Kidney capillary endothelial cell (primary cell): ENCODE measurements around the gene MTCL1.

Experiments
- DNase-seq: peaks from one replicate; pipeline ENCODE4 v3.0.0-alpha.2; 2018; ENCODE audit warnings: low spot score

The MTCL1 gene

GRCh38 chr18:8688216-8688800 is 17.0 kb upstream of the MTCL1 start:
- DNase-seq = no peak

DNA sequence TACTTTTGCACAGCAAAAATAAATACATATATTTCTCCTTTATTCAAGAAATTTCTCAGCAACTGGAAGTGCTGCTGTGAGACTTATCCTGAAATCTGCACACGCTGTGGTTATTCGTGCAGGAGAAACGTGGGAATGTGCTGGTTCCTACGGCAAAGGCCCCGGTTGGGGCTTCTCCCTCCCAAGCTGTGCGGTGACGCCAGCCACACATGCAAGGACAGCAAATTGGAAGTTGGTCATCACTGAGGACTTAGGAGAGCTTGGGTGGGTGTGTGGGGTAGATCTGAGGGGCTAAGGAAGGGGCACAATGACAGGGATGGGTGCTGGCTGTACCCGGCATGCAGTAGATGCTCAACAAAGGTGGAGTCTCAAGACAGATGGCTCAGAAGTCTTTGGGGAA is 16.5 kb upstream of the MTCL1 start:
- no peak for DNase-seq

DNA sequence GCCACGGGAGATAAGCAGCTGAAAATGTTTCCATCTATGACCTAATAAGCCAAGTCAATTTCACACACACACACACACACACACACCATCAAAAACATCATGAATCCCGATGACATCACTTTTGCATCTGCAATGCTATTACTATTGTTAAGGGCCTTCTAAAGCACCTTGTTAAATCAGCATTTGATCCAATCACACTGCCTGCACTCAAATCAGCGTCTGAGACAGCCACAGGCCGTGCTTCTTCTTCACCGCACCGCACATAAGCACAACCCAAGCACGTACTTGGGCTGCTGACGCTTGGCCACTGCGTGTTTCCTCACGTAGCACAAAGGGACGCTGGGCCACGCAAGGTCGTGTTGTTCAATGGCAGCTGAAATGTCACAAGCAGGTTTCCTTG is 15.8 kb upstream of the MTCL1 start:
- no peak for DNase-seq

DNA sequence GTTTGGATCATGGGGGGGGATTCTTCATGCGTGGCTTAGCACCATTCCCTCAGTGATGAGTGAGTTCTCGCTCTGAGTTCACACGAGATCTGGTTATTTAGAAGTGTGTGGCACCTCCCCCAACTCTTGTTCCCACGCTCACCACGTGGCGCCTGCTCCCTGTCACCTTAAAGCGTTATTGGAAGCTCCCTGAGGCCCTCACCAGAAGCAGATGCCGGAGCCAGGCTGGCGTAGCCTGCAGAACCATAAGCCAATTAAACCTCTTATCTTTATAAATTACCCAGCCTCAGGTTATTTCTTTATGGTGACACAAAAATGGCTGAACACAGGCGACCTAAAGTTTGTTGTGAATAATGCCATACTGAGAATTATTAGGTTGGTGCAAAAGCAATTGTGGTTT is 10.5 kb upstream of the MTCL1 start:
- DNase-seq = no peak

- DNase-seq = no peak
Measured at GRCh38 chr18:8695932-8696517, 9.3 kb upstream of the MTCL1 start.

DNA sequence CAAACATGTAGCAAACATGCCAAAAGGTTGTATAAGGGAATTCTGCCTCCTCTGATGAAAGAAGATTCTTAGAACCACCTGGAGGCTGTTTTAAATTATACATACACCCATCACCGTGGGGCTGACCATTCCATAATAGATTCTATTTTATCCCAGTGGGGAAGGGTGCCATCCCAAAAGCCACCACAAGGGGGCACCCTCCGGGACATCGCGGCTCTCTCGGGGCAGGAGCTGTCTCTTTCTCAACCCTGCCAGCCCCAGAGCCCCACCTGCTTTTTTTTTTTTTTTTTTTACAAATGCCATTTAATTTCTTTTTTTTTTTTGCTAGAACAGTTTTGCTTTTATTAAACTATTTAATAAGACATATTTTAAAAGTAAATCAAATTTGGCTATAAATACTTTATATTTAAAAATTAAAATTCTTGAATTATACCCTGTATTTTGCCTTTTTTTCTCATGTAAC is 8.6 kb upstream of the MTCL1 start:
- peak; percentile 50 for DNase-seq

- no peak for DNase-seq
Measured at GRCh38 chr18:8699126-8699525, 6.2 kb upstream of the MTCL1 start.

- DNase-seq = no peak
Measured at GRCh38 chr18:8699948-8700347, 5.4 kb upstream of the MTCL1 start.

GRCh38 chr18:8701546-8702118 is 3.7 kb upstream of the MTCL1 start:
- no peak for DNase-seq

GRCh38 chr18:8702668-8703067 is 2.7 kb upstream of the MTCL1 start:
- DNase-seq = no peak

- DNase-seq = no peak
Measured at GRCh38 chr18:8703092-8703709, 2.2 kb upstream of the MTCL1 start.

GRCh38 chr18:8703781-8704301 is 1.5 kb upstream of the MTCL1 start:
- DNase-seq = no peak

GRCh38 chr18:8704361-8705237 is 757 bp upstream of the MTCL1 start:
- DNase-seq = peak; percentile 71

GRCh38 chr18:8705961-8706790 is 820 bp downstream of the MTCL1 start:
- DNase-seq = peak; percentile 15

- peak; percentile 64 for DNase-seq
Measured at GRCh38 chr18:8706791-8707555, 1.6 kb downstream of the MTCL1 start.

GRCh38 chr18:8707556-8708300 is 2.4 kb downstream of the MTCL1 start:
- DNase-seq = no peak

DNA sequence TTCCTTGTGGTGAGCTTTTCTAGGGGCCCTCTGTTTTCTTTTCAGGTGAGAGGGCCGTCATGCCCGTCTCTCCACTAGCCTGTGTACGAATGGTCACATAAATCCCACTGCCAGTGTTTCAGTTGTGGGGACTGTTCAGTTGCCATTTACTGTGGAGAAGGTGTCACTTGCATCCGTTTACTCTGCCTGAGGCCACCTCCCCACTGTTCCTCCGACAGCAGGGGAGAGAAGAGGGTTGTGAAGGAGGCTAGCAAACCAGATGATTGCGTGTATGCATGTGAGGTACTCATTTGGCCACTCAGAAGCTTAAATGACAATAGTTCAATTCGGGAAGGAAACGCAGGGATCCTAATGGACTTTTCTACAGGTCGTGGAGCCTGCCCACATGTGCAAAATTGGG is 3.3 kb downstream of the MTCL1 start:
- DNase-seq = no peak

- no peak for DNase-seq
Measured at GRCh38 chr18:8709248-8710059, 4.1 kb downstream of the MTCL1 start.

DNA sequence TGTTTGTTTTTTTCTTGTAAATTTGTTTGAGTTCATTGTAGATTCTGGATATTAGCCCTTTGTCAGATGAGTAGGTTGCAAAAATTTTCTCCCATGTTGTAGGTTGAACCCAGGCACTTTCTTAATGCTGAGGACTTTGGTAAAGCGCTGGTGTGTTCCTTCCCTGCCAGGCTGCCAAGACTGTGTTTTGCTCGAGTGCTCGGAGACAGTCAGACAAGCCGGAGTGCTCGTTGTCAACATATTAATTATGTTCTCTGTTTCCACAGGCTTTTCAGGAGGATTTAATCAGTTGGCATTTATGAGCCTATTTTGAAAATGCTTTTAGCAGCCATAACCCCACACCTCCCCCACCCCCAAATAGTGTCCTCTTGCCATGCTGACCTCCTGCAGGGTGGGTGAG is 6.4 kb downstream of the MTCL1 start:
- no peak for DNase-seq
